Adipocyte (in vitro differentiated cells): ENCODE results near the gene FMN1.

Source experiments
- DNase-seq: peaks from one replicate; pipeline ENCODE4 v3.0.0-alpha.2; 2015; ENCODE audit warnings: low read depth
- H3K27me3 ChIP-seq: replicated peaks from 2 replicates; pipeline ENCODE4 v1.7.0; 2013; ENCODE audit warnings: mild to moderate bottlenecking, low read length, moderate library complexity; ENCODE audit not compliant: control insufficient read depth, insufficient read depth
- H3K36me3 ChIP-seq: 2 replicates; pipeline ENCODE4 v1.7.0; 2013; ENCODE audit warnings: low read length, mild to moderate bottlenecking, moderate library complexity; ENCODE audit not compliant: control insufficient read depth, insufficient read depth, severe bottlenecking
- H3K4me1 ChIP-seq: 2 replicates; pipeline ENCODE4 v1.7.0; 2013; ENCODE audit warnings: mild to moderate bottlenecking, low read length, moderate library complexity; ENCODE audit not compliant: control insufficient read depth, insufficient read depth
- H3K4me3 ChIP-seq: 2 replicates; pipeline ENCODE4 v1.7.0; 2013; ENCODE audit warnings: mild to moderate bottlenecking, low read length, moderate library complexity
- H3K9ac ChIP-seq: 2 replicates; pipeline ENCODE4 v1.7.0; 2013; ENCODE audit warnings: mild to moderate bottlenecking, low read length, moderate library complexity
- H3K9me3 ChIP-seq: 2 replicates; pipeline ENCODE4 v1.7.0; 2013; ENCODE audit warnings: mild to moderate bottlenecking, low read length, moderate library complexity; ENCODE audit not compliant: control insufficient read depth

Gene FMN1

DNA sequence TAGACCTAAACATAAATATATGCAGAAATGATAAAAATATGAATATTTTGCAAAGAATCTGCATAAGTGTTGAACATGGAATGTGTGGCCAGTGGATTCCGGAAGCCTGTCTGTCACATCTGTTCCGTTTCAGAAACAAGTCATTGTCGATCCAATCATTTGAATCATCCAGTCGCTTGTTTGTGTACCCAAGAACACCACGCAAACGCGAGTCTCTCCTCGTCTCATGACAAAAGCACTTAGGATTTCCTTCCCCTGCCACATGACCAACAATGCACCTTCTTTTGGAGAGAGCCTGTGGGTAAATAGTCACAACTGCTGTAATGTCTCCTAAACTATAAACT, 80.2 kb downstream of the FMN1 start:
- Histone ChIP-seq H3K36me3 (no peaks in the 10 kb centered on the region), H3K4me3 (no peak overlapping the region), H3K9ac (no peak overlapping the region), H3K4me1 (no peaks in the 10 kb centered on the region), H3K27me3 (no peaks in the 10 kb centered on the region), H3K9me3 (no peaks in the 10 kb centered on the region)
- DNase-seq: no peak

DNA sequence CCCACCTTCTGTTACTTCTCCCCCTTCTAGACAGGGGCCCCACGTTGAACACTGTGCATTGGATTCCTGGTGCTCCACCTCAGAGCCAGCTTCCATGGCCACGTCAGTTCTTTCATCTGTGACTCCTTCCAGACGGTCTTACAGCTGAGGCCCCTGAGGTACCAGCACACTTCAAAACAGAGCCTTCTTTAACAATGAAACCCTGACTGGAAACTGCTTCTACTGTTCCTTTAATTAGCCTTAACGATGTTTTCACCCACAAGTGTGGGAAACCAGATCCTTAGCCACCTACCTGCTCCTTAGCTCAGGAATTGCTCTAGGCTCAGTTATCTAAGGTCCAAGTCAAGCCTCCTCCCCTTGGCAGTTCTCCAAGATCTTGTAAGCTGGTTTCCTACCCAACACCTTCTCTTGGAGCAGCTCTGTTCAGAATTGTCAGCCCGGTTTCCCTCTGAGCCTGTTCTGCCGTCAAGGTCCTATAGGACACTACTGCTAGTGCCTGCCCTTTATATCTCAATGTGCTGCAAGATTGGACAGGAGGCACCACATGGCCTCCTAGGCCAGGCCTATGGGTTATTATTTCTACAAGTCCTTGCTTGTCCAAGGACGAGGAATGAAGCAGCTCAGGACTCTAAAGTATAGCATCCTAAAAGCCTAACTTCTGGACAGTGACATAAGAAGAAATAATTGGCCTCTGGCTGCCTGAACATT, 80.7 kb downstream of the FMN1 start:
- no peaks in the 10 kb centered on the region for H3K4me1 ChIP-seq
- no peak for DNase-seq
- no peaks in the 10 kb centered on the region for H3K27me3 ChIP-seq
- no peaks in the 10 kb centered on the region for H3K36me3 ChIP-seq
- H3K9me3 ChIP-seq: no peaks in the 10 kb centered on the region
- H3K9ac ChIP-seq: no peak overlapping the region
- H3K4me3 ChIP-seq: no peak overlapping the region

DNA sequence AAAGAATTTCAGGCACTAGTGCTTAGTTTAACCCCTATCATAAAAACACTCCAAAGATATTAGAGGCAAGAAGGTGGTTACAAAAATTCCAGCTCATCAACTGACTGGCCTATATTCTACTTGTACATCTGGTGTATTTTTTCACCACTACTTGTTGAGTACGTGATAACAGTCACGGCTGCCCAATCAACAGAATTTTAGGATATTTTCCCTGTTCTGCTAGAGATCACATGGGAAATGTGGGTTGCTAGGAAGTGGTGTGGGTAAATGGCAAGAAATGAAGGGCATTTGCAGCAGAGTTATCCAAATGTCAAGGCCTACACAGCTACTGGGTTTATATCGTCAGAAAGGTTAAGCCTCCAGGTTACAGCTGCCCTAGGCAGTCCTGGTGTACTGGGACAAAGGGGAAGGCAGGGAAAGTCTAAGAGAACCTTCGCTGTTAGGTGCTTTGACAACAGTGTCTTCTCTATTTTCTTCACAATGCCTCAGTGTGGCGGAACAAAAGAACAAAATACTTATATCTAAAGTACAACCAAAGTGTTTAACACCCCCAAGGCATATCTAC, 81.9 kb downstream of the FMN1 start:
- H3K36me3 ChIP-seq: no peaks in the 10 kb centered on the region
- H3K4me1 ChIP-seq: no peaks in the 10 kb centered on the region
- H3K27me3 ChIP-seq: no peaks in the 10 kb centered on the region
- H3K9ac ChIP-seq: no peak overlapping the region
- H3K9me3 ChIP-seq: no peaks in the 10 kb centered on the region
- no peak overlapping the region for H3K4me3 ChIP-seq
- DNase-seq: no peak

DNA sequence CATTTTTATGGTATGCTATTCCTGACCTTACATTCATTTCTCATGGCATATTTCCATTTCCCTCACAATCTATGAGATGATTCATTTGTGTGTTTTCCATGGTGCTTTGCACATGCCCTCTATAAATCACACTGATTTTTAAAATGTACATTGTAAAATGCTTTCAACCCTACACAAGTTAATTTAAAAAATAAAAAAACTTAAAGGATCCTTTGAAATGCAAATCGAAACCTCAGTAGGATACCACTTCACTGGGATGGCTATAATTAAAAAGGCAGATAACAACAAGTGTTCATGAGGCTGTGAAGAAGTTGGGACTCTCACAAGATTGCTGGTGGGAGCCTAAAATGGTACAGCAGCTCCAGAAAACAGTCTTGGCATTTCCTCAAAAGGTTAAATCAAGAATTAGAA, 83.5 kb downstream of the FMN1 start:
- Histone ChIP-seq H3K4me1 (no peaks in the 10 kb centered on the region), H3K36me3 (no peaks in the 10 kb centered on the region), H3K27me3 (no peaks in the 10 kb centered on the region), H3K4me3 (no peak overlapping the region), H3K9ac (no peak overlapping the region), H3K9me3 (no peaks in the 10 kb centered on the region)
- DNase-seq: peak; percentile 46

DNA sequence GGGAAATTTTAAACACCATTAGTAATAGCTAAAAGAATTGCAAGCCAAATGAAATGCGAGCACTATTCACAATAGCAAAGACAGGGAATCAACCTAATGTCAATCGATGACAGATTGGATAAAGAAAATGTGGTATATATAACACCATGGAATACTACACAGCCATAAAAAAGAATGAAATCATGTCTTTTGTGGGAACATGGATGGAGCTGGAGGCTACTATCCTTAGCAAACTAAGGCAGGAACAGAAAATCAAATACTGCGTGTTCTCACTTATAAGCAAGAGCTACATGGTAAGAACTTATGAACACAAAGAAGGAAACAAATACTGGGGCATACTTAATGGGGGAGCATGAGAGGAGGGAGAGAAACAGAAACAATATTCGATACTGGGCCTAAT, 85.2 kb downstream of the FMN1 start:
- no peak for DNase-seq
- Histone ChIP-seq H3K9ac (no peak overlapping the region), H3K4me3 (no peak overlapping the region), H3K9me3 (no peaks in the 10 kb centered on the region), H3K4me1 (peaks cover 5% of the 10 kb centered on the region), H3K27me3 (no peaks in the 10 kb centered on the region), H3K36me3 (no peaks in the 10 kb centered on the region)

DNA sequence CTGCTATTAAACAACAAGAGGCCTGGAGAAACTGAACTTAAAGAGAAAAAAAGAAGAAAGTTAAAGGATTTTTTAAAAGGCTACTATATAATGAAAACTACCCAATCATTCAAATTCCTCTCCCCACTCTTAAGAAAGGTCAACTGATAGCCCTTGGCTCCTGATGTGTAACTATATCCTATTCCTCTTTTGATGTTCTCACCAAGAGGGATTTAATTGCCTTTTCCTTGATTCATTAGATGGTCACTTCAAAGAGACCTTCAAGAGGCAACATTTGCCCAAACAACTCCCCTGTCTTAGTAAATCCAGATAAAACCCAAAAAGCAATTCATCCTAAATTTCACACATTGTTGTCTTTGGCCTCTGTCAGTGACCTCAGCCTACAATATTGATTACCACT, 86.0 kb downstream of the FMN1 start:
- H3K27me3 ChIP-seq: no peaks in the 10 kb centered on the region
- H3K4me1 ChIP-seq: peaks cover 5% of the 10 kb centered on the region
- H3K4me3 ChIP-seq: no peak overlapping the region
- no peak overlapping the region for H3K9ac ChIP-seq
- no peaks in the 10 kb centered on the region for H3K36me3 ChIP-seq
- DNase-seq: no peak
- no peaks in the 10 kb centered on the region for H3K9me3 ChIP-seq

DNA sequence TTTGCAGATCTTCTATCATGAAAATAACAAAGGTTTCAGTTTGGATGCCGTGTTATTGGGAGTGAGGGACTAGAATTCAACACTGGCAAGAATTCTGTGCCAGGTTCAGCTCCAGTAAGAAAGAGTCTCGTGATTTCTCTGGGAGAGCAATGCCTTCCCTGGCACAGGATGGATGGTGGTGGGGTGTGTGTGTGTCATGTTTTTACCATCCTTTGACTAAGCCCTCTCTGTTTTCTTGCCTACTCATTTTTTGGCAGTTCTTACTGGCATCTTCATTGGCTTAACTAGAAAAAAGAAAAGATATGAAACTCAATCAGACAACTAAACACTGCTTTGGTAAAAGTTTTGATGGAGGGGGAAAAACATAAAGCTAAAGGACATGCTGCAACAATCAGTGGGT, 86.6 kb downstream of the FMN1 start:
- Histone ChIP-seq H3K4me3 (no peak overlapping the region), H3K9ac (no peak overlapping the region), H3K36me3 (no peaks in the 10 kb centered on the region), H3K9me3 (no peaks in the 10 kb centered on the region), H3K4me1 (peaks cover 5% of the 10 kb centered on the region), H3K27me3 (no peaks in the 10 kb centered on the region)
- peak; percentile 10 for DNase-seq

DNA sequence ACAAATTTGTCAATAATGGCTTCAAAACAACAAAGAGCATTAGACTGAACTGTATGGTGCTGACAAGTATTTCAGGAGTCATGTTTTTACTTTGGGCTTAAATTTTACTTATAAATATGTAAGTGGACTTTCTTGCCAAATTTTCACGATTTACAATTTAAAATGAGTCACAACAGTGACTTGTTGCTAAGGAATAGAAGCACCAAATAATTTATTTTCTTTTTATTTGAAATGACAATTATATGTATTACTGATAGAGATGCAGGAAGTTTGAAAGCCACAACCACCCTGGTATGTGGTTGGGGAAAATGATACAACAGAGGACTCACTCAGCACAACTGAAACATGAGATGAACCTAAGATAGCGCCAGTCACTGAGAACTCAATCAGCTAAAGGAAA, 90.3 kb downstream of the FMN1 start:
- Histone ChIP-seq H3K27me3 (no peaks in the 10 kb centered on the region), H3K36me3 (no peaks in the 10 kb centered on the region), H3K9ac (no peak overlapping the region), H3K4me3 (no peak overlapping the region), H3K4me1 (peaks cover 5% of the 10 kb centered on the region), H3K9me3 (no peaks in the 10 kb centered on the region)
- peak; percentile 71 for DNase-seq

DNA sequence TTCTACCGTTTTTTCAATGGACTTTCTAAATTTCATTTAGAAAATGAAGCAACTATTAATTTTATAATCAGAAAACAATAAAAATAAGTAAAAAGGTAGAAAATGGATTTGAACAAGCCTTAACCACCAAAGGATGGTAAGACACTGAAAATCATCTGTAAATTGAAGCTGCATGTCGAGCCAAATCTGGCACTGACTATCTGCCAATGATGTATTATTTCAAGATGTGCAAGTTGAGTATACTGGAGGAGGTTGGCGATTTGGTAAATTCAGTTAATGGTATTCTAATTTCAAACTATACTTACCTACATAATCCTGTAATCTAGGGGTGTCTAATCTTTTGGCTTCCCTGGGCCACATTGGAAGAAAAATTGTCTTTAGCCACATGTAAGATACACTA, 93.5 kb downstream of the FMN1 start:
- DNase-seq: no peak
- Histone ChIP-seq H3K36me3 (no peaks in the 10 kb centered on the region), H3K4me1 (peaks cover 21% of the 10 kb centered on the region), H3K27me3 (no peaks in the 10 kb centered on the region), H3K9me3 (no peaks in the 10 kb centered on the region), H3K9ac (no peak overlapping the region), H3K4me3 (no peak overlapping the region)

DNA sequence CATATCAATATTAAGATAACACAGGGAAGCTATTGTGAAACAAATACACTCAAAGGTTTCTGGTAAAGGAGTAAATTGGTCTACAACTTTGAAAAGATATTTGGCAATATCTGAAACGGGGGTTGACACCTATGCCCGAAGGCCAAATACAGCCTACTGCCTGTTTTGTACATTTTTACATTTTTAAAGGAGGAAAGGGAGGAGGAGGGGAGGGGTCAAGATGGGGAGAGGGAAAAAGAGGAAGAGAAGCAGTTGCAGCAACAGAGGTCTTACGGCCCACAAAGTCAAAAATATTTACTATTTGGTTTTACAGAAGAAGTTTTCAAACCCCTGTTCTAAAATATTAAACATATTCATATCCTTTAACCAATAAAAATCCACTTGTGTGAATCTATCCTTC, 94.2 kb downstream of the FMN1 start:
- no peak for DNase-seq
- Histone ChIP-seq H3K9ac (no peak overlapping the region), H3K36me3 (no peaks in the 10 kb centered on the region)

DNA sequence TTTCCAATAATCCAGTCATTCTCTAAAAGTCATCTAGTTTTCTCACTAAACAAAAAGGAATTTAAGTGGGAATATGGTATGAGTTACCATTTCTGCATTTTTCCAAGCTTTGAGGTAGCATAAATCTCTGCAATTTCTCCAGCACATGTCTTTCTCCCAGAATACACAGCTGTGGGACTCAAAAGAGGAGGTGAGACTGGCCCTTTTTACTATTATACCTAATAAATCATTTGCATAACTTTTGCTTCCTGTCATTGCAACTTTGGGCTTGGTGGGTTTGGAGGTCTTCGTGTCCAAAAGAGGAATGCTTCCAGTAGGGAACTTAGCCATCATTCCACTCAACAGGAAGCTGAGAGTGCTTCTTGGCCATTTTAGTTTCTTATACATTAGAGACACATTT, 94.8 kb downstream of the FMN1 start:
- DNase-seq: no peak
- H3K27me3 ChIP-seq: no peaks in the 10 kb centered on the region
- H3K9ac ChIP-seq: no peak overlapping the region
- H3K4me1 ChIP-seq: peaks cover 22% of the 10 kb centered on the region
- H3K9me3 ChIP-seq: no peaks in the 10 kb centered on the region
- H3K36me3 ChIP-seq: no peaks in the 10 kb centered on the region
- H3K4me3 ChIP-seq: no peak overlapping the region

More for the DNA sequence above, 94.2 kb downstream of the FMN1 start:
- Histone ChIP-seq H3K4me1 (peaks cover 23% of the 10 kb centered on the region), H3K4me3 (no peak overlapping the region), H3K9me3 (no peaks in the 10 kb centered on the region), H3K27me3 (no peaks in the 10 kb centered on the region)

DNA sequence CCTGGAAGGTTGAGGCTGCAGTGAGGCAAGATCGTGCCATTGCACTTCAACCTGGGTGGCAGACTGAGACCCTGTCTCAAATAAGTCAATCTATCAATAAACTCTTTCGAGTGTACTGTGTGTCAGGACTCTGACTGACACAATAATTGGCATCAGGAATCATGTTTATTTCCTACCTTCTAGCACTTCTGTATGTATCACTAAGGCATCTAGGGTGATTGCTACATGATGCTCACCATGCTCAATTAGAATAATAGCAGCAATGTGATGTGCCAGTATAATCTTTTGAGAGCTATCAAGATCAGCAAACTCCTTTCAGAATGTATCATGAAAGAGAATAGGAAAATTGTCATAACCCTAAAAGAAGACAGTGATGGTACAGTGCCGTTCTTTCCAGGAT, 95.3 kb downstream of the FMN1 start:
- H3K4me3 ChIP-seq: no peak overlapping the region
- no peaks in the 10 kb centered on the region for H3K36me3 ChIP-seq
- no peak overlapping the region for H3K9ac ChIP-seq
- H3K9me3 ChIP-seq: no peaks in the 10 kb centered on the region
- no peak for DNase-seq
- H3K27me3 ChIP-seq: no peaks in the 10 kb centered on the region
- H3K4me1 ChIP-seq: peaks cover 17% of the 10 kb centered on the region
